ENCODE measurements around the gene RAB31. TPM values are rescaled to one million over a fixed set of nuclear protein-coding genes. Genes with fewer than 3 reads are reported as not detected.

RAB31 gene
- total RNA-seq, 1 donor from 2014 or later = 19.7 TPM

- Mint-ChIP-seq H3K9me3 (no peaks in the 10 kb centered on the region), H3K27me3 (peaks cover 19% of the 10 kb centered on the region), H3K4me3 (no peak overlapping the region), H3K27ac (no peak overlapping the region), H3K4me1 (ENCODE audit: unreplicated experiment) (peaks cover 7% of the 10 kb centered on the region), H3K36me3 (no peaks in the 10 kb centered on the region)
- DNase-seq (ENCODE audit: extremely low spot score, unreplicated experiment) = no peak
- no peak for TF ChIP-seq CTCF (conservative IDR thresholded peaks at IDR 0.05)
Measured at GRCh38 chr18:9700261-9700796, 7.8 kb upstream of the RAB31 start.

- no peak for DNase-seq (ENCODE audit: extremely low spot score, unreplicated experiment)
- TF ChIP-seq CTCF (conservative IDR thresholded peaks at IDR 0.05) = no peak
- Mint-ChIP-seq H3K9me3 (no peaks in the 10 kb centered on the region), H3K27ac (no peak overlapping the region), H3K36me3 (no peaks in the 10 kb centered on the region), H3K27me3 (peaks cover 31% of the 10 kb centered on the region), H3K4me1 (ENCODE audit: unreplicated experiment) (peaks cover 12% of the 10 kb centered on the region), H3K4me3 (no peak overlapping the region)
Measured at GRCh38 chr18:9701609-9702349, 6.3 kb upstream of the RAB31 start.

GRCh38 chr18:9704233-9705118 lies 3.6 kb upstream of the RAB31 start:
- H3K4me3 Mint-ChIP-seq = no peak overlapping the region
- H3K36me3 Mint-ChIP-seq = no peaks in the 10 kb centered on the region
- H3K27ac Mint-ChIP-seq = no peak overlapping the region
- peaks cover 24% of the 10 kb centered on the region for H3K4me1 Mint-ChIP-seq (ENCODE audit: unreplicated experiment)
- H3K9me3 Mint-ChIP-seq = no peaks in the 10 kb centered on the region
- peaks cover 44% of the 10 kb centered on the region for H3K27me3 Mint-ChIP-seq
- DNase-seq (ENCODE audit: extremely low spot score, unreplicated experiment) = no peak
- TF ChIP-seq CTCF (conservative IDR thresholded peaks at IDR 0.05) = no peak

- H3K4me1 Mint-ChIP-seq (ENCODE audit: unreplicated experiment) = peaks cover 28% of the 10 kb centered on the region
- no peak overlapping the region for H3K4me3 Mint-ChIP-seq
- peaks cover 53% of the 10 kb centered on the region for H3K27me3 Mint-ChIP-seq
- no peaks in the 10 kb centered on the region for H3K36me3 Mint-ChIP-seq
- no peak for TF ChIP-seq CTCF (conservative IDR thresholded peaks at IDR 0.05)
- no peak overlapping the region for H3K27ac Mint-ChIP-seq
- no peaks in the 10 kb centered on the region for H3K9me3 Mint-ChIP-seq
- DNase-seq (ENCODE audit: extremely low spot score, unreplicated experiment) = no peak
Measured at GRCh38 chr18:9705183-9705829, 2.8 kb upstream of the RAB31 start.

- Mint-ChIP-seq H3K4me3 (peak overlapping the region; percentile 86), H3K27me3 (peaks cover 59% of the 10 kb centered on the region), H3K4me1 (ENCODE audit: unreplicated experiment) (peaks cover 25% of the 10 kb centered on the region), H3K36me3 (no peaks in the 10 kb centered on the region), H3K9me3 (no peaks in the 10 kb centered on the region), H3K27ac (peak overlapping the region; percentile 56)
- TF ChIP-seq CTCF (conservative IDR thresholded peaks at IDR 0.05) = no peak
- DNase-seq (ENCODE audit: extremely low spot score, unreplicated experiment) = no peak
Measured at GRCh38 chr18:9706081-9706935, 1.8 kb upstream of the RAB31 start.

All from type B pancreatic cell (in vitro differentiated cells).